ENCODE measurements around the gene SLC38A4. TPM values are rescaled to one million over a fixed set of nuclear protein-coding genes. Genes with fewer than 3 reads are reported as not detected.

SLC38A4 gene
- total and polyA plus RNA-seq, 11 donors = 0.04 to 0.59 (median 0.27) TPM; not detected in 2

DNA sequence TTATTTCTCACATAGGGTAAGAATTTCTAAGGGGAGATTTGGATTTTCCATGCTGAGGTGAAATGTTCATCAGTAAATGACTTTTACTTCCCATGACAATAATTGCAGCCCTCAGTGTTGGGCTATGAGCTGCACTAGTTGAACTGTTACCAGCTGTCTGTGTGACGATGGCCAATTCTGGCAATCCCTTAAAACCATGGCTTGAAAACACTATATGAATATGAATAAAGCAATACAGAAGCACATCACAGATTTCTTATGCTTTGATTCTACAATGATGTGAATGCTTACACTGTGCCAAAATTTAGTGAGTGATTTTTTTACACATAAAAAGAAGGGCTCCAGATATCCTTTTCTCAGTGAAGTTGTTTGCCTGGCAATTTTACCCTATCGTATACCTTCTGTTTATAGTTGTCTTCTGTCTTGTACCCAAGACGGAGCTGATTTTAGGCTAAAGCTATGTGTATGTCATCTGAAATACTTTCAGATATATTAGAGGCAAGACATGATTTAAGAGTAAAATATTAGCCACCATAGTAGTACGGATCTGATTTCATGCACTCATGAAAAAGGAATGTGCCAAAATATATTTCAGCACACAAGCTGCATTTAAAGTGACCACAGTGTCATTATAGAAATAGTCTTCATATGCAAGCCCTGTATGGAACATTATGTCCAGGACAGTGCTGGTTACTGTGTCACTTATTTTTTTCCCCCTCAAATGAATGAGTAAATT lies 52.0 kb downstream of the SLC38A4 start:
- Histone ChIP-seq H3K27ac (no peak overlapping the region), H3K9me3 (no peaks in the 10 kb centered on the region), H3K4me1 (peaks cover 0 to 22% (median 7%) of the 10 kb centered on the region in 12 donors), H3K27me3 (no peaks in the 10 kb centered on the region), H3K4me3 (no peak overlapping the region), H3K36me3 (no peaks in the 10 kb centered on the region)
- TF ChIP-seq POLR2A (IDR thresholded peaks at IDR 0.05) = no peak
- TF ChIP-seq, protein P1, sequence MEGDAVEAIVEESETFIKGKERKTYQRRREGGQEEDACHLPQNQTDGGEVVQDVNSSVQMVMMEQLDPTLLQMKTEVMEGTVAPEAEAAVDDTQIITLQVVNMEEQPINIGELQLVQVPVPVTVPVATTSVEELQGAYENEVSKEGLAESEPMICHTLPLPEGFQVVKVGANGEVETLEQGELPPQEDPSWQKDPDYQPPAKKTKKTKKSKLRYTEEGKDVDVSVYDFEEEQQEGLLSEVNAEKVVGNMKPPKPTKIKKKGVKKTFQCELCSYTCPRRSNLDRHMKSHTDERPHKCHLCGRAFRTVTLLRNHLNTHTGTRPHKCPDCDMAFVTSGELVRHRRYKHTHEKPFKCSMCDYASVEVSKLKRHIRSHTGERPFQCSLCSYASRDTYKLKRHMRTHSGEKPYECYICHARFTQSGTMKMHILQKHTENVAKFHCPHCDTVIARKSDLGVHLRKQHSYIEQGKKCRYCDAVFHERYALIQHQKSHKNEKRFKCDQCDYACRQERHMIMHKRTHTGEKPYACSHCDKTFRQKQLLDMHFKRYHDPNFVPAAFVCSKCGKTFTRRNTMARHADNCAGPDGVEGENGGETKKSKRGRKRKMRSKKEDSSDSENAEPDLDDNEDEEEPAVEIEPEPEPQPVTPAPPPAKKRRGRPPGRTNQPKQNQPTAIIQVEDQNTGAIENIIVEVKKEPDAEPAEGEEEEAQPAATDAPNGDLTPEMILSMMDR (IDR thresholded peaks at IDR 0.05) = no peak
- ATAC-seq = peak in 1 of 4 donors; percentile 12
- intact Hi-C loops (cut with DNase I) = no loop called here
- no peak for DNase-seq
- 56 to 67% (median 58%) methylated on average over 4 of the region's 4 CpGs for WGBS, 4 donors

DNA sequence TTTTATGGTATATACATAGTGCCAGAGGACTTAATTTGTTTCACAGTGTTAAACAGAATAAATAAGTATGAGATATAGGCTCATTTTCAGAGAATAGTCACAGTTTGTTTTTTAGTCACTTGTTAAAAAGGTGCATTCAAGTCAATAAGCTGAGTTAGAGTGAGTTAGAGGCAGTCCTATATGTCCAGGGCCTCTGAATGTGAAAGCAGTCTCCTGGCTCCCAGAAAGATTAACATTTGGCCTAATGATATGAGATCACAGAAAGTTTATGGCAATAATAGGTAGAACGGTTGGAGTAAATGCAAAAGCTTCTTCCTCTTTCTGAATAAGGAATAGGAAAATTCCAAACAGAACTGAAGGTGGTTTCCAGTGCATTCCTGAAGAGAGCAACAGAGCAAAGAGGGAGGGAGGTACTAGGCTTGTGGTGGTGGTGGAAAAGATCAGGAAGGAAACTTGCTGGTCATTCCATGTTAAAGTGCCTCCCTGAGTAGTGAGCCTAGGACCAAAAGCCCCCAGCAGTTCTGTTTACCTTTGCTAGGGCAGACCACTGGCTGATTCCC lies 54.4 kb downstream of the SLC38A4 start:
- DNase-seq = no peak
- no peaks in the 10 kb centered on the region for H3K27me3 ChIP-seq
- H3K4me1 ChIP-seq = peaks cover 0 to 22% (median 7%) of the 10 kb centered on the region in 12 donors
- ATAC-seq = no peak
- no peak overlapping the region for H3K27ac ChIP-seq
- no peaks in the 10 kb centered on the region for H3K9me3 ChIP-seq
- no peak overlapping the region for H3K4me3 ChIP-seq
- intact Hi-C loops (cut with DNase I) = no loop called here
- WGBS, 4 donors = 59 to 68% (median 66%) methylated on average over 1 of the region's 1 CpG
- H3K36me3 ChIP-seq = no peaks in the 10 kb centered on the region
- TF ChIP-seq POLR2A (IDR thresholded peaks at IDR 0.05) = no peak
- TF ChIP-seq, protein P1 (IDR thresholded peaks at IDR 0.05) = no peak

GRCh38 chr12:46770501-46771183 lies 55.2 kb downstream of the SLC38A4 start:
- peak in 1 of 5 donors; percentile 27 for DNase-seq
- ATAC-seq = peak in 3 of 4 donors; percentile 60 to 85 (median 63)
- H3K4me3 ChIP-seq = no peak overlapping the region
- intact Hi-C loops (cut with DNase I) = no loop called here
- no peak for TF ChIP-seq POLR2A (IDR thresholded peaks at IDR 0.05)
- TF ChIP-seq, protein P1 (IDR thresholded peaks at IDR 0.05) = no peak
- peaks cover 0 to 22% (median 7%) of the 10 kb centered on the region in 12 donors for H3K4me1 ChIP-seq
- H3K36me3 ChIP-seq = no peaks in the 10 kb centered on the region
- H3K27me3 ChIP-seq = no peaks in the 10 kb centered on the region
- peak overlapping the region in 1 of 12 donors; percentile 27 for H3K27ac ChIP-seq
- 31 to 44% (median 41%) methylated on average over 3 of the region's 3 CpGs for WGBS, 4 donors
- H3K9me3 ChIP-seq = no peaks in the 10 kb centered on the region

DNA sequence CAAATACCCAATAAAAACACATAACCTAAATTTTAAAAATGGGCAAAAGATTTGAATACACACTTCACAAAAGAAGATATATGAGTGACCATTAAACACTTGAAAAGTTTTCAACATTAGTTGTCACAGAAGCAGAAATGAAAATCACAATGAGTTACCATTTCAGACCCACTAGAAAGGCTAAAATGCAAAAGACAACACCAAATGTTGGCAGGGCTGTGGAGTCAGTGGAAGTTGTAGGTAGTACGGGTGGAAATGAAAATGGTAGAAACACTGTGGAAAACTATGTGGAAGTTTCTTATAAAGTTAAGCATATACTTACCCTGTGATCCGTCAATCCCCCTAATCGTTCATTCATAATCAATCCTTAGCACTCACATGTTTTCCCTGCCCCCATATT lies 61.8 kb downstream of the SLC38A4 start:
- TF ChIP-seq, protein P1 (IDR thresholded peaks at IDR 0.05) = no peak
- no peak for TF ChIP-seq POLR2A (IDR thresholded peaks at IDR 0.05)
- no peak overlapping the region for H3K4me3 ChIP-seq
- no peak for ATAC-seq
- no peak overlapping the region for H3K27ac ChIP-seq
- intact Hi-C loops (cut with DNase I) = no loop called here
- no peaks in the 10 kb centered on the region for H3K36me3 ChIP-seq
- WGBS, 4 donors = 62 to 88% (median 76%) methylated on average over 3 of the region's 3 CpGs
- DNase-seq = no peak
- peaks cover 0 to 7% (median 0%) of the 10 kb centered on the region in 12 donors for H3K9me3 ChIP-seq
- H3K4me1 ChIP-seq = no peaks in the 10 kb centered on the region
- no peaks in the 10 kb centered on the region for H3K27me3 ChIP-seq
